DMS79 (cell line): ENCODE data around the gene FNDC3B.

Experiments
- DNase-seq: peaks from one replicate; lab custom pipeline; 2025; lab: John Stamatoyannopoulos, UW

Gene FNDC3B

GRCh38 chr3:172315401-172316091, 276.2 kb downstream of the FNDC3B start:
- no peak for DNase-seq

DNA sequence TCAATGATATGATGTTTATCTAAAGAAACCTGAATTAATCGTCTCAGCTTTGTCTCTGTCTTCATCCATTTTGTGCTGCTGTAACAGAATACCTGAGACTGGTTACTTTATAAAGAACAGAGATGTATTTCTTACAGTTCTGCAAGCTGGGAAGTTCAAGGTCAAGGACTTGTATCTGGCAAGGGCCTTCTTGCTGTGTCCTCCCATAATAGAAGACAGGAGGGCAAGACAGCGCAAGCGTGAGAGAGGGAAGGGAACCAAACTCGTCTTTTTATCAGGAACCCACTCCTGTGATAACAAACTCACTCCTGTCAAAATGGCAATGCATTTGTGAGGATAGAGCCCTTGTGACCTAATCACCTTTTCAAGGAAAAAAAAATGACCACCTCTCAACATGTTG, 277.4 kb downstream of the FNDC3B start:
- no peak for DNase-seq

DNA sequence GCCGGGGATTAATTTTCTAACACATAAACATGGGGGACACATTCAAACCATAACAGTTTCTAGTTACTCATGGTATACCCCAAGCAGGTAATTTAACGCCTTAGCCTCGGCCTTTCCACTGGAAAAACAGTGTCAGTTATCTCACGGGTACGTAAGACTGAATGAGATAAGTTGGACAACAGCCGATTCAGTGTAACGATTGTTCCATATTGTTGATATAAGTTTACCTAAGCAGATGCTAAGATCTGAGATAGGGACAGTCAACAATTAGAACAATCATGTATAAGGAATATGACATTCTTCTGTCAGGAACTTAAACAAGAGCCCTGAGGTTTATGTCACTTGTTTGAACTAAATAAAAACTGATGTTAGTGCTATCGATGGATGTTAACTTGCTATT, 278.1 kb downstream of the FNDC3B start:
- no peak for DNase-seq

DNA sequence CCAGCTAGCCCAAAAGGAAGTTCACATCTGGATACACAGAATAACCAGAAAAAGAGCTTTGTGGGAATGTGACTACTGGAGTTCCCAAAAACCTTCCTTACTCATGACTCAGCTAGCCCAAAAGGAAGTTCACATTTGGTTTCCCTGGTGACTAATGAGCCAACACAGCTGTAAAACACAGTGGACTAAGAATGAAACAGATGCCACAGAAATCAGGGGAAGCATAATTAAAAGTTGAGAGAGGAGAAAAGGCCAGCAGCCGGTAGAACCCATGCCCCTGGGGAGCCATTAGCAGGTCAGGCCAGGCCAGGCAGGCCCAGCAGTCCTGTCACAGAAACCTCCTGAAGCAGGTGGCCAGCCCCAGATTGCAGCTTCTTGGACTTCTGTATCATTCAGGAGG, 278.6 kb downstream of the FNDC3B start:
- no peak for DNase-seq

DNA sequence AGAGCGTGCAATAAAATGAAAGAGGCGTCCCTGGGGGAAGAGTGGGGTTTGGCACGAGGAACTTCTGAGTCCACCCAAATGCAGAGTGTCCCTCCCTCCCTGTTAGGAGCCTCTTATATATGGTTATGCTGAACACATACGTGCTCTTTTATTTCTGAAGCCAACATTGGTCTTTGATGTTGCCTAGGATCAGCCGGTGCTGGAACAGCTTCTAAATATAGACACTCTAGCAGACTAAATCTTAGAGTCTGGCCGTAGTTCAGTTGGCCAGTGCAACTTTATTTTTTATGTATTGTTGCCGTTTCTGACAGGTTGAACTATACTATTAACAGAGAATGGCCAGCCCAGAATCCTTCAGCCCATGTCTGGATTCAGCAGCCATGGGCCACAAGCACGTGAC, 280.2 kb downstream of the FNDC3B start:
- no peak for DNase-seq

GRCh38 chr3:172320468-172320867, 281.1 kb downstream of the FNDC3B start:
- DNase-seq: no peak

DNA sequence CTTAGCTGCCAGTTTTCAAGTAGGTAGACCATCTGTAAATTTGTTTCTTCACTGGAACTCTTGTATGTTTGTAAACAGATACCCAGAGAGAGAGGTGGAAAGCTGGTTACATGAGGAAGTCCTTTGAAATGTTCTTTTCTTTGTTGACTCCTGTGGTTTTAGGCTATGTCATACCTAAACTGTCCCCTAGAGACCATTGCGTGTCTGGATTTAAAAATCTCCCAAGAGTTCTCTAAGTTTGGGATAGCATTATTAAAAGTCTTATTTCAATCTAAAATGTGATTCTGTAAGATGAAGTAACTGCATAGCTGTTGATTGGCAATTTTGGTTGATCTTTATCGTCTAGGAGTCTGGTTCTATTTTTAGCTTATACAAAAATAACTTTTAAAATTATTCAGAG, 281.7 kb downstream of the FNDC3B start:
- no peak for DNase-seq

GRCh38 chr3:172323894-172324610, 284.7 kb downstream of the FNDC3B start:
- no peak for DNase-seq

DNA sequence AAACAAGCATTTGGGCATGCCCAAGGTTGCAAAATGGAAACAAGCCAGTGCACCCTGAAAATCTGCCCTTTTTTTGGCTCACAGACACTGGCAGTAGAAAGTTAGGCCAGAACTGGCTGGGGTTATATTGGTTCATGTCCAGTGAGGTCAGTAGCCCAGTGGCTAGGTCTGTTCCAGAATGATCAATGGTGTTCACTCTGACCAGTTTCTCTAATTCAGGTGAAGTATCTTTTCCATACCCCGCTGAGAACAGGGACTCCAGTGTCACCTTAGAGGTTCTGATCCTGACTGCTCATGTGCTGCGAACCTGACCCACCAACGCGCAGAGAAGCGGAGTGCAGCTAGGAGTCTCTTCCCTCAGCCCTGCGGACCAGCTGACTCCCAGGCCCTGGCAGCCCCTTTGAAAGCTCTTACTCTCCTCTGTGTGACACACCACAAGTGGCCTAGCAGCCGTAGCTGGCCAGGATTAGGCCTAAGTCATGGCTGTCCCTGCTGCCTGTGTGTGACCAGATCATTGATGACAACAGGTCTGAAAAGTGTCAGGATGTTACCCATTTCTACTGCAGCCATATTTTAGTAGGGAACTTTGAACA, 285.3 kb downstream of the FNDC3B start:
- no peak for DNase-seq

DNA sequence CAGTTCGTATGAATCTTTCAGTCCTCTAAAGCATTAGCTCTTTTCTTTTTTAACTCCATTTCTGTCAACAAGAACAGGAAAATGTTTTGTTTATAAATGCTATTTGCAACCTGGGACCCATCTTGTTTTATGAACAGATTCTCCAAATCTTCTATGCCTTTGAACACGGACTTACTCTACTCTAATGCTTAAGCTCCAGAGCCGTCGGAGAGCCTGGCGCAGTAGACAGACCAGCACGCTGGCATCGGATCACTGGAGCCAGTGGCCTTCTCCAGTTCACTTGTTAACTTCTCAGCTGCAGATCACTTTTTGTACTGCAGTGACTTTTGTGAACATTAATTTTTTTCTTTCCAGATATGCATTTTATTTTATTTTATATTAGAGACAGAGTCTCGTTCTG, 286.1 kb downstream of the FNDC3B start:
- no peak for DNase-seq

- DNase-seq: no peak
Observed at GRCh38 chr3:172326993-172327392, 287.6 kb downstream of the FNDC3B start.

- no peak for DNase-seq
Observed at GRCh38 chr3:172328282-172328681, 288.9 kb downstream of the FNDC3B start.

DNA sequence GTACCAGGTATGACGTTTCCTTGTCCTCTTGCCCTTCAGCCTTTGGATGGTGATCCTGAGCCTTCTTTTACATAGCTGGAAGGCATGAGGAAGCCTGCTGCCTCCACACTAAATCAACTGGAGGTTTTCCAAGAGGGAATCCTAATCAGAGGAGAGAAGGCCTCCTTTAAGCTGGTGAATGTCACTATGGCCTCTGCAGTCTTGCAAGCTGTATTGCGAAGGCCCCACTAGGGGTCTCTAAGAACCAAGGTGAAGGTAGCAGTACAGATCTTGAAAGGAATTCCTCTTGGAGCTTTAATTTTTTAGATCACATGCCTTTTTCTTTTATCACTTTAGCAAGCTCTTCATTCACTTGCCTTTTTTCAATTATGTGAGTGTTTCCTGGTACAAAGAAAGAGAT, 289.7 kb downstream of the FNDC3B start:
- no peak for DNase-seq

- DNase-seq: no peak
Observed at GRCh38 chr3:172330413-172330812, 291.0 kb downstream of the FNDC3B start.

DNA sequence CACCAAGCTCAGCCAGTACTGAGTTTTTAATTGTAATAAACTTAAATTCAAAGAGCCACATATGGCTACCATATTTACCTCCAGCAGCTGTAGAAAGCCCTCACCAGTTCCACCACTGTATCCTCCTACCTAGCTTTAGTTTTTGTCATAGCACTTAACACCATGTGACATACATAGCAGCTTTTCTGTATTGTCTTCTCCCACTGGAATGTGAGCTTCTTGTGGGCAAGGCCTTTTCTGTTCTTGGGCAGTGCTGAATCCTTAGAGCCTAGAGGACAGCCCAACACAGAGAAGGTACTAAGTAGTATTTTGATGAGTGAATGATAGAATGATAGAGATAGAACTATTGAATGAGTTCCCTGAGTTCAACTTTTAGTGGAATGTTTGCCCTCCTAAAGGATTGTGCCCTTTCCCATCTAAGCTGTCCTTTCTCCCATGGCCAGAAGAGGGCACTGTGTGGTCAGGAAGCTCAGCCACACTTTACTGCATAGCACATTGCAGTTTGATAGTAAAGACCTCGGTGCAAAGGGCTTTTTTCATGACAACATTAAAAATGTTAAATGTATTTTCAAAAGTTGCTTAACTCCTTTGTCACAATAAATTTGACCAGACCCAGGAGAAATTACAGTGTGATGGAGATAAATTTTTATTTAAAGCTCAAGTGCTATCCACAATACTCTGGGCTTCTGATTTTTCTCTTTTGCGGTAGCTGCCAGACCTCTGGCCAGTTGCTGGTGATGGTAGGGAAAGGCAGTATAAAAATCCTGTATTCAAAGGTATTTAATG, 293.1 kb downstream of the FNDC3B start:
- no peak for DNase-seq

DNA sequence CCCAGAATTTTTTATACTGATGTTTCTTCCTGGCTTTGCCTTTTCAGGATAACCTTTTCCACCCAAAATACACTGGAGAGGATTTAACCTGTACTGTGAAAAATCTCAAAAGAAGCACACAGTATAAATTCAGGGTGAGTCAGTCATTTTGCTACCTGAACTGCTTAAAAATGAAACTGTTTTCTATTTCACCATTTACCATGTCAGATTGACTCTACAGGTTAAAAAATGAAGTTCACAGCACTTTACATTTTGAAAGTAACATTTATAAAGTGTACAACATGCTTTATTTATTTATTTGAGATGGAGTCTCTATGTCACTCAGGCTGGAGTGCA, 293.6 kb downstream of the FNDC3B start:
- no peak for DNase-seq

- DNase-seq: no peak
Observed at GRCh38 chr3:172333692-172334457, 294.5 kb downstream of the FNDC3B start.

DNA sequence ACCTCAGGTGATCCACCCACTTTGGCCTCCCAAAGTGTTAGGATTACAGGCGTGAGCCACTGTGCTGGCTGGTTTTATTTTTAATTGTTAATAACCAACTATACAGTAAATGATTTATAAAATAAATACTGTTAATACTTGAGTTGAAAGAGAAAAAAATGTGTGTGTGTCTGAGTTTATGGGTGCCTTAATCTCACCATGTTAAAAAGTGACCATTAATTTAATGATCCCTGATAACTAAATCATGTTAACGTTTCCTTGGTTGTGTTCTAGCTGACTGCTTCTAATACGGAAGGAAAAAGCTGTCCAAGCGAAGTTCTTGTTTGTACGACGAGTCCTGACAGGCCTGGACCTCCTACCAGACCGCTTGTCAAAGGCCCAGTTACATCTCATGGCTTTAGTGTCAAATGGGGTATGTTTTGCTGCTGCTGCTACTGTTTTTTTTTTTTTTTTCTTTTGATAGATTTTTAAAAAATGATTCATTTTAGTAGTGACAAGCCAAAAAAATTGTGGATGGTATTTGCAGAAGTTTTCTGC, 295.4 kb downstream of the FNDC3B start:
- DNase-seq: peak; percentile 37

DNA sequence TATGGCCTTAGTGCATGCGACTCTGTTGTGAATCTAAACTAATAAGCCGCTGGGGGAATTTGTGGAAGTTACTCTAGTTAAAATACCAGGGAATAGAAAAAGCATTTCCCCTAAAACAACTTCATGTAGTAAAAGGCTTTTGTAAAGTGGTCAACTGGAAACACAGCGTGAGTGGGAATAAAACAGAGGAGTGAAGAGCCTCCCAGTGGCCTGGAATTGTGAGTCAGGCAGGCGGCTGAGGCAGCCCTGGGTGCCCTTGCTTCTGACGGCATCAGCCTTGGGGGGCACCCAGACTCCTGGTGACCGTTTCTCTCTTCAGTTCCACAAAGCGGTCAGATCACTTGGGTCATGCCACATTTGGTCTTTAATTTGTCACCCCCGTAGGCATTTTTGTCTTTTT, 300.5 kb downstream of the FNDC3B start:
- DNase-seq: no peak

DNA sequence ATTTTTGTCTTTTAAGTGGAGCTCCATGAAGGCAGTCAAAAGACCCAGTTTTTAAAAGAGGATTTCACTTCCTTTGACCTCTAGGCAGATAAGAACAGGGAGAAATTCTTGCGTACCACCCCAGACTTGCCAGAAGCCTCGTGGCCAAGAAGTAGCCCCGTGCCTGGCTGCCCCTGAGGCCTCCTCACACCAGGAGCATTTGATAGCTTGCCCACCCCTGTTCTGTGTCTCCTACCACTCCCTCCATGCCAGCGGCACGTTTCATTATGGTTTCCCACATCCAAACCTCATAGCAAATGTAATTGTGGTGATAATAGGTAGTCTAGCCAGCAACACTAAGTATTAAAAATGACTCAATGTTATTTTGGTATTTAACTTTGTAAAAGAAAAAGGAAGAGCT, 301.2 kb downstream of the FNDC3B start:
- DNase-seq: no peak

- peak; percentile 21 for DNase-seq
Observed at GRCh38 chr3:172341482-172342059, 302.2 kb downstream of the FNDC3B start.
